Mononuclear cell (primary cell): ENCODE data around the gene F12. TPM values are rescaled to one million over a fixed set of nuclear protein-coding genes. Genes with fewer than 3 reads are reported as not detected.
A peak's percentile ranks its signal among the peaks of the same experiment; 100 is the strongest.
"Not testable (repeated sequence)": the region's sequence is repeated elsewhere in the genome, so short reads cannot be mapped to it uniquely, and the experiment has no call there.

Experiments
- H3K27me3 ChIP-seq: 2 replicates; pipeline ENCODE4 v1.6.0; 2011; ENCODE audit warnings: low read length, control low read depth; ENCODE audit not compliant: insufficient read depth
- H3K4me1 ChIP-seq: 2 replicates; pipeline ENCODE4 v1.5.1; 2011; ENCODE audit warnings: mild to moderate bottlenecking, low read length, control low read depth; ENCODE audit not compliant: insufficient read depth
- H3K4me3 ChIP-seq: 2 replicates; pipeline ENCODE4 v1.5.1; 2011; ENCODE audit warnings: mild to moderate bottlenecking, low read length, moderate library complexity
- H3K9me3 ChIP-seq: 2 replicates; pipeline ENCODE4 v1.5.1; 2011; ENCODE audit warnings: low read depth, mild to moderate bottlenecking, control low read depth, low read length
- total RNA-seq: library from RNA; depleted of rRNA; stranded (reverse); fragments of >200 nt; gene quantifications from one replicate; pipeline ENCODE4 v1.2.3, GENCODE V29; 2012

Gene F12
- total RNA-seq, 1 donor, result 0.52 TPM

GRCh38 chr5:177430140-177430951 lies 21.0 kb upstream of the F12 start:
- Histone ChIP-seq H3K27me3 (no peaks in the 10 kb centered on the region), H3K4me3 (no peak overlapping the region), H3K9me3 (no peaks in the 10 kb centered on the region), H3K4me1 (peaks cover 88% of the 10 kb centered on the region)

- Histone ChIP-seq H3K9me3 (no peaks in the 10 kb centered on the region), H3K27me3 (no peaks in the 10 kb centered on the region), H3K4me1 (peaks cover 85% of the 10 kb centered on the region), H3K4me3 (peak overlapping the region; percentile 60)
Measured at GRCh38 chr5:177429248-177430040, 20.1 kb upstream of the F12 start.

GRCh38 chr5:177428574-177429217 lies 19.3 kb upstream of the F12 start:
- peaks cover 78% of the 10 kb centered on the region for H3K4me1 ChIP-seq
- no peaks in the 10 kb centered on the region for H3K27me3 ChIP-seq
- H3K9me3 ChIP-seq, result no peaks in the 10 kb centered on the region
- H3K4me3 ChIP-seq, result peak overlapping the region; percentile 60

GRCh38 chr5:177427919-177428573 lies 18.7 kb upstream of the F12 start:
- Histone ChIP-seq H3K4me1 (peaks cover 71% of the 10 kb centered on the region), H3K9me3 (no peaks in the 10 kb centered on the region), H3K4me3 (peak overlapping the region; percentile 60), H3K27me3 (no peaks in the 10 kb centered on the region)

- Histone ChIP-seq H3K27me3 (no peaks in the 10 kb centered on the region), H3K4me1 (peaks cover 64% of the 10 kb centered on the region), H3K4me3 (peak overlapping the region; percentile 60), H3K9me3 (no peaks in the 10 kb centered on the region)
Measured at GRCh38 chr5:177427211-177427822, 18.0 kb upstream of the F12 start.

GRCh38 chr5:177426566-177427210 lies 17.3 kb upstream of the F12 start, which contains the start of gene GRK6:
TSS of gene GRK6 (plus strand) at chr5:177426676. CDS start at chr5:177426846, 170 bp downstream.
- no peaks in the 10 kb centered on the region for H3K9me3 ChIP-seq
- H3K27me3 ChIP-seq, result no peaks in the 10 kb centered on the region
- H3K4me1 ChIP-seq, result peaks cover 58% of the 10 kb centered on the region
- H3K4me3 ChIP-seq, result peak within 1 kb of the TSS; percentile 60

GRCh38 chr5:177425801-177426565 lies 16.6 kb upstream of the F12 start:
- peaks cover 51% of the 10 kb centered on the region for H3K4me1 ChIP-seq
- peak overlapping the region; percentile 33 for H3K4me3 ChIP-seq
- H3K9me3 ChIP-seq, result no peaks in the 10 kb centered on the region
- H3K27me3 ChIP-seq, result no peaks in the 10 kb centered on the region

GRCh38 chr5:177425196-177425800 lies 15.9 kb upstream of the F12 start:
- Histone ChIP-seq H3K4me3 (peak overlapping the region; percentile 33), H3K4me1 (peaks cover 44% of the 10 kb centered on the region), H3K9me3 (no peaks in the 10 kb centered on the region), H3K27me3 (no peaks in the 10 kb centered on the region)

- Histone ChIP-seq H3K4me1 (peaks cover 43% of the 10 kb centered on the region), H3K27me3 (no peaks in the 10 kb centered on the region), H3K4me3 (no peak overlapping the region), H3K9me3 (no peaks in the 10 kb centered on the region)
Measured at GRCh38 chr5:177423671-177424070, 14.3 kb upstream of the F12 start.

GRCh38 chr5:177421062-177421798 lies 11.9 kb upstream of the F12 start:
- Histone ChIP-seq H3K27me3 (no peaks in the 10 kb centered on the region), H3K4me1 (peaks cover 42% of the 10 kb centered on the region), H3K4me3 (no peak overlapping the region), H3K9me3 (no peaks in the 10 kb centered on the region)

- H3K9me3 ChIP-seq, H3K4me3 ChIP-seq, H3K27me3 ChIP-seq: not testable (repeated sequence)
- peaks cover 44% of the 10 kb centered on the region for H3K4me1 ChIP-seq
Measured at GRCh38 chr5:177420472-177420871, 11.1 kb upstream of the F12 start.

- Histone ChIP-seq H3K27me3 (no peaks in the 10 kb centered on the region), H3K4me3 (no peak overlapping the region), H3K9me3 (no peaks in the 10 kb centered on the region), H3K4me1 (peaks cover 40% of the 10 kb centered on the region)
Measured at GRCh38 chr5:177419046-177419445, 9.7 kb upstream of the F12 start.

GRCh38 chr5:177417081-177417480 lies 7.7 kb upstream of the F12 start:
- H3K27me3 ChIP-seq, H3K4me3 ChIP-seq, H3K9me3 ChIP-seq: not testable (repeated sequence)
- peaks cover 52% of the 10 kb centered on the region for H3K4me1 ChIP-seq
